PC-9 (cell line): ENCODE data around the gene SPRED2.

ENCODE experiments used
- CTCF ChIP-seq: fragments of 200-600 bp; sonication (generic); conservative IDR thresholded peaks from 2 replicates; pipeline ENCODE4 v1.6.1; 2017; ENCODE audit warnings: mixed run types, antibody characterized with exemption, mild to moderate bottlenecking, moderate library complexity
- EZH2 ChIP-seq: fragments of 200-600 bp; sonication (generic); IDR thresholded peaks from 2 replicates; pipeline ENCODE4 v1.8.0; 2017; ENCODE audit warnings: antibody characterized with exemption, low read depth

DNA sequence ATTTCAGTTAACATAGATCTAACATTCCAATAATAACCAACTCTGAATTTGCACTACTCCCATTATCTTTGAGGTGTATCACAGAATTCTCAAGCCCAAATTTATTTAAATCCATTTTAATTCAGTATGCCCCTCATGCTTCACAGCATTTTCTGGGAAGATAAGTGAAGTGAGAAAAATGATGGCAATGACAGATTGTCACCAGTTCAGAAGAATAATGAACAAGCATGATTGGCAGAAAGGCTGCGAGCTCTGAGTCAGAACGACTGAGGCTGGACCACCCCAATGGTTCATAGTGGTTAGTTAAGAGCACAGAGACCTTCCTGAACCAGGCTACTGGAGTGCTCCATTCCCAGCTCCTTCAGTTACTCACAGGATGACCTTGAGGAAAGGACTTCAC, 4.9 kb downstream of the SPRED2 start:
- TF ChIP-seq CTCF (no peak), EZH2 (no peak)
